VCaP (cell line): ENCODE results near the gene OR2A25.
A peak's percentile ranks its signal among the peaks of the same experiment; 100 is the strongest.

Experiments used
- H3K27ac ChIP-seq: fragments of 450-650 bp; 2 replicates; pipeline ENCODE4 v1.5.1; 2017
- CTCF ChIP-seq: fragments of 450-650 bp; conservative IDR thresholded peaks from 2 replicates; pipeline ENCODE4 v1.5.1; 2017; ENCODE audit warnings: mild to moderate bottlenecking, moderate library complexity

The OR2A25 gene

GRCh38 chr7:144069511-144069910, at the start of gene OR2A25:
Gene OR2A25 (plus strand): TSS chr7:144069811. CDS start chr7:144074220, 4,409 bp downstream.
- no peak within 1 kb of the TSS for H3K27ac ChIP-seq
- TF ChIP-seq CTCF: no peak

- H3K27ac ChIP-seq: no peak overlapping the region
- TF ChIP-seq CTCF: no peak
Observed at GRCh38 chr7:144020340-144020739, 49.3 kb upstream of the OR2A25 start.

GRCh38 chr7:144022169-144022568, 47.4 kb upstream of the OR2A25 start:
- TF ChIP-seq CTCF: no peak
- H3K27ac ChIP-seq: no peak overlapping the region

GRCh38 chr7:144023171-144023827, 46.3 kb upstream of the OR2A25 start:
- H3K27ac ChIP-seq: no peak overlapping the region
- no peak for TF ChIP-seq CTCF

GRCh38 chr7:144024213-144024612, 45.4 kb upstream of the OR2A25 start:
- TF ChIP-seq CTCF: no peak
- no peak overlapping the region for H3K27ac ChIP-seq

GRCh38 chr7:144026203-144026883, 43.3 kb upstream of the OR2A25 start:
- TF ChIP-seq CTCF: no peak
- no peak overlapping the region for H3K27ac ChIP-seq

- H3K27ac ChIP-seq: no peak overlapping the region
- peak; percentile 86 for TF ChIP-seq CTCF
Observed at GRCh38 chr7:144027070-144027469, 42.5 kb upstream of the OR2A25 start.
